Mesenchymal stem cell (in vitro differentiated cells and primary cell): ENCODE measurements around the gene BTF3.

Experiments
- DNase-seq: peaks from one replicate; pipeline ENCODE4 v3.0.0-alpha.2; 2013
- H2AFZ ChIP-seq: one replicate; pipeline ENCODE4 v1.6.1; 2013; ENCODE audit warnings: low read depth, mild to moderate bottlenecking, control low read depth, inconsistent platforms, low read length, moderate library complexity
- H2AK5ac ChIP-seq: 2 replicates; pipeline ENCODE4 v1.6.1; 2013; ENCODE audit warnings: low read length, moderate library complexity, mild to moderate bottlenecking, inconsistent platforms; ENCODE audit not compliant: severe bottlenecking
- H2BK120ac ChIP-seq: one replicate; pipeline ENCODE4 v1.6.1; 2013; ENCODE audit warnings: low read depth, mild to moderate bottlenecking, inconsistent platforms, low read length, moderate library complexity
- H2BK12ac ChIP-seq, 2 experiments: one replicate each; pipeline ENCODE4 v1.6.1; 2013; ENCODE audit warnings: inconsistent platforms in 2 of 2, low read length in 2 of 2, mild to moderate bottlenecking in 2 of 2, moderate library complexity in 2 of 2, control low read depth in 1 of 2
- H2BK15ac ChIP-seq: one replicate; pipeline ENCODE4 v1.6.1; 2013; ENCODE audit warnings: mild to moderate bottlenecking, low read depth, inconsistent platforms; ENCODE audit not compliant: poor library complexity, severe bottlenecking
- H2BK5ac ChIP-seq: 2 replicates; pipeline ENCODE4 v1.6.1; 2013; ENCODE audit warnings: low read depth, mild to moderate bottlenecking, low read length, control low read depth, inconsistent platforms; ENCODE audit not compliant: poor library complexity, severe bottlenecking
- H3K14ac ChIP-seq, 2 experiments: one replicate each; pipeline ENCODE4 v1.6.1; 2013; ENCODE audit warnings: inconsistent platforms in 2 of 2, low read length in 2 of 2, control low read depth in 1 of 2, mild to moderate bottlenecking in 1 of 2, moderate library complexity in 1 of 2
- H3K18ac ChIP-seq, 2 experiments: one replicate each; pipeline ENCODE4 v1.6.1; 2013; ENCODE audit warnings: inconsistent platforms in 2 of 2, low read length in 2 of 2, control low read depth in 1 of 2, low read depth in 1 of 2, mild to moderate bottlenecking in 1 of 2
- H3K23ac ChIP-seq, 2 experiments: one replicate each; pipeline ENCODE4 v1.6.1; 2013; ENCODE audit warnings: inconsistent platforms in 2 of 2, low read length in 2 of 2, mild to moderate bottlenecking in 2 of 2, moderate library complexity in 2 of 2, control low read depth in 1 of 2
- H3K27ac ChIP-seq: 2 replicates; pipeline ENCODE4 v1.5.1; 2013; ENCODE audit warnings: mild to moderate bottlenecking, moderate library complexity, low read length, control low read depth, inconsistent platforms; ENCODE audit not compliant: poor library complexity, severe bottlenecking
- H3K27me3 ChIP-seq, 2 experiments: 2 replicates each; pipeline versions ENCODE4 v1.6.1 to v1.7.0; 2013; ENCODE audit warnings: low read length in 2 of 2, mild to moderate bottlenecking in 2 of 2, moderate library complexity in 2 of 2, control low read depth in 1 of 2, inconsistent platforms in 1 of 2; ENCODE audit not compliant: control insufficient read depth in 1 of 2, insufficient read depth in 1 of 2
- H3K36me3 ChIP-seq, 2 experiments: 2 replicates each; pipeline versions ENCODE4 v1.6.1 to v1.7.0; 2013; ENCODE audit warnings: low read length in 2 of 2, control low read depth in 1 of 2, inconsistent platforms in 1 of 2, low read depth in 1 of 2, mild to moderate bottlenecking in 1 of 2; ENCODE audit not compliant: insufficient read depth in 2 of 2, control insufficient read depth in 1 of 2
- H3K4ac ChIP-seq, 2 experiments: one replicate each; pipeline ENCODE4 v1.6.1; 2013; ENCODE audit warnings: inconsistent platforms in 2 of 2, low read length in 2 of 2, mild to moderate bottlenecking in 2 of 2, moderate library complexity in 2 of 2, control low read depth in 1 of 2, low read depth in 1 of 2
- H3K4me1 ChIP-seq: 2 replicates; pipeline ENCODE4 v1.6.1; 2013; ENCODE audit warnings: low read depth, low read length, control low read depth; ENCODE audit not compliant: control insufficient read depth, insufficient read depth
- H3K4me2 ChIP-seq: 2 replicates; pipeline ENCODE4 v1.6.1; 2013; ENCODE audit warnings: low read length, mild to moderate bottlenecking, inconsistent platforms; ENCODE audit not compliant: poor library complexity, severe bottlenecking
- H3K4me3 ChIP-seq, 2 experiments: 2 replicates each; pipeline versions ENCODE4 v1.5.1 to v1.7.0; 2013; ENCODE audit warnings: low read length in 2 of 2, mild to moderate bottlenecking in 2 of 2, control low read depth in 1 of 2, low read depth in 1 of 2; ENCODE audit not compliant: insufficient read depth in 1 of 2
- H3K79me1 ChIP-seq: replicated peaks from 2 replicates; pipeline ENCODE4 v1.6.1; 2013; ENCODE audit warnings: mild to moderate bottlenecking, control low read depth, low read length, inconsistent platforms; ENCODE audit not compliant: poor library complexity, severe bottlenecking
- H3K9ac ChIP-seq: 2 replicates; pipeline ENCODE4 v1.7.0; 2013; ENCODE audit warnings: mild to moderate bottlenecking, low read length, moderate library complexity
- H3K9me3 ChIP-seq: 2 replicates; pipeline ENCODE4 v1.7.0; 2013; ENCODE audit warnings: mild to moderate bottlenecking, low read length; ENCODE audit not compliant: control insufficient read depth
- H4K8ac ChIP-seq: one replicate; pipeline ENCODE4 v1.6.1; 2013; ENCODE audit warnings: inconsistent platforms, mild to moderate bottlenecking, low read length, moderate library complexity
- H4K91ac ChIP-seq: one replicate; pipeline ENCODE4 v1.6.1; 2013; ENCODE audit warnings: mild to moderate bottlenecking, low read length, inconsistent platforms
- WGBS: methylation state at CpG from one replicate; pipeline ENCODE4 v1.1.7; 2013; ENCODE audit warnings: mixed read lengths; 5-methylcytosine and 5-hydroxymethylcytosine counted together

The BTF3 gene

DNA sequence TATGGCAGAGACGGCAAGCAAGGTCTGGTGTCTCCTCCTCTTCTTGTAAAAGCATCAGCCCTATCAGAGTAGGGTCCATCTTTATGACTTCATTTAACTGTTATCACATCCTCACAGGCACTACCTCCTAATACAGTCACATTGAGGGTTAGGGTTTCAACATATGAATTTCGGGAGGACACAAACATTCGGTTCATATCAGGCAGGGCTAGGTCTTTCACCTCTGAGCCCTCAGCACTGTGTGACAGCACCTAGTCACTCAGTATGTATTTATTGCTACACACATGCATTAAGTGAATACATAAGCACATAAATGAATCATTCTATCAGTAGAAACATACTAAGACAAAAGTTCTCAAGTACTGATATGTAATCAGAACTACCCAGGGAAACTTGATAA is 9.4 kb upstream of the BTF3 start:
- Histone ChIP-seq H2BK12ac (no peak overlapping the region), H3K79me1 (no peaks in the 10 kb centered on the region), H2AFZ (no peak overlapping the region), H4K91ac (no peak overlapping the region), H2BK120ac (no peak overlapping the region), H3K9me3 (no peaks in the 10 kb centered on the region), H3K4ac (no peak overlapping the region), H3K4me3 (no peak overlapping the region), H3K23ac (no peak overlapping the region), H4K8ac (no peak overlapping the region), H3K4me2 (no peak overlapping the region), H3K9ac (no peak overlapping the region), H3K36me3 (no peaks in the 10 kb centered on the region), H3K14ac (no peak overlapping the region), H3K27ac (no peak overlapping the region), H2BK5ac (no peak overlapping the region), H2BK15ac (no peak overlapping the region), H3K27me3 (peaks cover 4 to 6% of the 10 kb centered on the region in 2 experiments), H3K4me1 (no peaks in the 10 kb centered on the region), H2AK5ac (no peak overlapping the region), H3K18ac (no peak overlapping the region)
- WGBS, result 88% methylated on average over 3 of the region's 3 CpGs
- DNase-seq, result no peak

- peaks cover 4 to 6% of the 10 kb centered on the region in 2 experiments for H3K27me3 ChIP-seq
- no peak overlapping the region for H3K4me2 ChIP-seq
- no peak for DNase-seq
- no peaks in the 10 kb centered on the region for H3K9me3 ChIP-seq
- no peaks in the 10 kb centered on the region for H3K79me1 ChIP-seq
- H3K23ac ChIP-seq, result no peak overlapping the region
- no peak overlapping the region for H3K18ac ChIP-seq
- H3K36me3 ChIP-seq, result no peaks in the 10 kb centered on the region
- H2AFZ ChIP-seq, result no peak overlapping the region
- H3K4me1 ChIP-seq, result no peaks in the 10 kb centered on the region
- no peak overlapping the region for H2BK5ac ChIP-seq
- H2BK120ac ChIP-seq, result no peak overlapping the region
- no peak overlapping the region for H3K9ac ChIP-seq
- no peak overlapping the region for H3K4ac ChIP-seq
- no peak overlapping the region for H4K91ac ChIP-seq
- no peak overlapping the region for H3K14ac ChIP-seq
- no CpG with 5 or more reads among the region's 2 CpGs for WGBS
- H3K4me3 ChIP-seq, result no peak overlapping the region
- H4K8ac ChIP-seq, result no peak overlapping the region
- H2BK12ac ChIP-seq, result no peak overlapping the region
- no peak overlapping the region for H3K27ac ChIP-seq
- H2BK15ac ChIP-seq, result no peak overlapping the region
- no peak overlapping the region for H2AK5ac ChIP-seq
Observed at GRCh38 chr5:73490088-73490487, 8.2 kb upstream of the BTF3 start.

DNA sequence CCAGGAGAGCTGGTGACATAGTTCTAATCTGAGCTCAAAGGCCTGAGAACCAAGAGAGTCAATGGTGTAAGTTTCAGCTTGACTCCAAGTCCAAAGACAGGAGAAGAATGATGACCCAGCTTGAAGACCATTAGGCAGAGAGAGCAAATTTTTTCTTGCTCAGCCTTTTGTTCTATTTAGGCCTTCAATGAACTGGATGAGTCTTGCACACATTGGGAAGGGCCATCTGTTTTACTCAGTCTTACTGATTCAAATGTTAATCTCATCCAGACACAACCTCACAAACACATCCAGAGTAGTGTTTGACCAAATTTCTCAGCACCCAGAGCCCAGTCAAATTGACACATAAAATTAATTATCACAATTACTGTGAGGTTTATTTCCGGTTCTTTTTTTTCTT is 7.1 kb upstream of the BTF3 start:
- DNase-seq, result no peak
- Histone ChIP-seq H3K4ac (no peak overlapping the region), H3K36me3 (no peaks in the 10 kb centered on the region), H3K79me1 (no peaks in the 10 kb centered on the region), H2BK120ac (no peak overlapping the region), H3K27ac (no peak overlapping the region), H3K18ac (no peak overlapping the region), H3K9me3 (no peaks in the 10 kb centered on the region), H2BK5ac (no peak overlapping the region), H3K9ac (no peak overlapping the region), H3K4me2 (no peak overlapping the region), H3K23ac (no peak overlapping the region), H3K4me3 (no peak overlapping the region), H2BK12ac (no peak overlapping the region), H3K4me1 (no peaks in the 10 kb centered on the region), H2AFZ (no peak overlapping the region), H4K8ac (no peak overlapping the region), H3K27me3 (peaks cover 4 to 6% of the 10 kb centered on the region in 2 experiments), H3K14ac (no peak overlapping the region), H2BK15ac (no peak overlapping the region), H4K91ac (no peak overlapping the region), H2AK5ac (no peak overlapping the region)
- WGBS, result 100% methylated on average over 1 of the region's 1 CpG

- Histone ChIP-seq H3K9ac (no peak overlapping the region), H3K4ac (no peak overlapping the region), H3K27ac (no peak overlapping the region), H3K14ac (no peak overlapping the region), H2BK12ac (no peak overlapping the region), H3K79me1 (peaks cover 1% of the 10 kb centered on the region), H2BK5ac (no peak overlapping the region), H4K8ac (no peak overlapping the region), H3K18ac (no peak overlapping the region), H3K27me3 (no peaks in the 10 kb centered on the region), H2AFZ (no peak overlapping the region), H3K9me3 (no peaks in the 10 kb centered on the region), H3K4me2 (no peak overlapping the region), H2BK120ac (no peak overlapping the region), H4K91ac (no peak overlapping the region), H3K23ac (no peak overlapping the region), H2AK5ac (no peak overlapping the region), H2BK15ac (no peak overlapping the region), H3K36me3 (no peaks in the 10 kb centered on the region), H3K4me1 (no peaks in the 10 kb centered on the region), H3K4me3 (no peak overlapping the region)
- DNase-seq, result no peak
- 86% methylated on average over 2 of the region's 3 CpGs for WGBS
Observed at GRCh38 chr5:73493421-73493820, 4.8 kb upstream of the BTF3 start.
